AG20443 (cell line): ENCODE measurements around the gene FLII.

Experiments
- DNase-seq: peaks from one replicate; pipeline ENCODE4 v3.0.0; 2012; ENCODE audit warnings: low spot score, mixed read lengths

The FLII gene

GRCh38 chr17:18245038-18245776 lies 13.3 kb downstream of the FLII start:
- no peak for DNase-seq

- DNase-seq, result no peak
Observed at GRCh38 chr17:18241229-18241871, 17.2 kb downstream of the FLII start.

- no peak for DNase-seq
Observed at GRCh38 chr17:18240449-18240848, 18.1 kb downstream of the FLII start.

GRCh38 chr17:18238299-18238698 lies 20.2 kb downstream of the FLII start:
- no peak for DNase-seq

- DNase-seq, result no peak
Observed at GRCh38 chr17:18237461-18237860, 21.1 kb downstream of the FLII start.

GRCh38 chr17:18236494-18236893 lies 22.0 kb downstream of the FLII start:
- no peak for DNase-seq

GRCh38 chr17:18235743-18236256 lies 22.7 kb downstream of the FLII start:
- DNase-seq, result peak; percentile 48

- DNase-seq, result no peak
Observed at GRCh38 chr17:18234853-18235380, 23.6 kb downstream of the FLII start.

GRCh38 chr17:18233803-18234518 lies 24.6 kb downstream of the FLII start:
- DNase-seq, result no peak

GRCh38 chr17:18231164-18231563 lies 27.4 kb downstream of the FLII start:
- no peak for DNase-seq

- no peak for DNase-seq
Observed at GRCh38 chr17:18230288-18231141, 28.0 kb downstream of the FLII start.

GRCh38 chr17:18229771-18230170 lies 28.8 kb downstream of the FLII start:
- DNase-seq, result no peak

GRCh38 chr17:18229254-18229653 lies 29.3 kb downstream of the FLII start:
- no peak for DNase-seq

- no peak for DNase-seq
Observed at GRCh38 chr17:18228176-18228682, 30.3 kb downstream of the FLII start.

GRCh38 chr17:18227635-18228034 lies 30.9 kb downstream of the FLII start:
- no peak for DNase-seq

- peak; percentile 38 for DNase-seq
Observed at GRCh38 chr17:18226284-18226945, 32.1 kb downstream of the FLII start.

- DNase-seq, result no peak
Observed at GRCh38 chr17:18225642-18226283, 32.8 kb downstream of the FLII start.

GRCh38 chr17:18225121-18225641 lies 33.4 kb downstream of the FLII start, which contains the start of gene LLGL1:
TSS of gene LLGL1 (plus strand) at chr17:18225635. CDS start at chr17:18225683, 48 bp downstream.
- DNase-seq, result peak; percentile 100

GRCh38 chr17:18224387-18225120 lies 34.0 kb downstream of the FLII start:
- DNase-seq, result no peak
